Measurements from ENCODE around the gene PKP3. TPM values are rescaled to one million over a fixed set of nuclear protein-coding genes. Genes with fewer than 3 reads are reported as not detected.

Gene PKP3
- total RNA-seq, 1 donor from 2014 or later = not detected

DNA sequence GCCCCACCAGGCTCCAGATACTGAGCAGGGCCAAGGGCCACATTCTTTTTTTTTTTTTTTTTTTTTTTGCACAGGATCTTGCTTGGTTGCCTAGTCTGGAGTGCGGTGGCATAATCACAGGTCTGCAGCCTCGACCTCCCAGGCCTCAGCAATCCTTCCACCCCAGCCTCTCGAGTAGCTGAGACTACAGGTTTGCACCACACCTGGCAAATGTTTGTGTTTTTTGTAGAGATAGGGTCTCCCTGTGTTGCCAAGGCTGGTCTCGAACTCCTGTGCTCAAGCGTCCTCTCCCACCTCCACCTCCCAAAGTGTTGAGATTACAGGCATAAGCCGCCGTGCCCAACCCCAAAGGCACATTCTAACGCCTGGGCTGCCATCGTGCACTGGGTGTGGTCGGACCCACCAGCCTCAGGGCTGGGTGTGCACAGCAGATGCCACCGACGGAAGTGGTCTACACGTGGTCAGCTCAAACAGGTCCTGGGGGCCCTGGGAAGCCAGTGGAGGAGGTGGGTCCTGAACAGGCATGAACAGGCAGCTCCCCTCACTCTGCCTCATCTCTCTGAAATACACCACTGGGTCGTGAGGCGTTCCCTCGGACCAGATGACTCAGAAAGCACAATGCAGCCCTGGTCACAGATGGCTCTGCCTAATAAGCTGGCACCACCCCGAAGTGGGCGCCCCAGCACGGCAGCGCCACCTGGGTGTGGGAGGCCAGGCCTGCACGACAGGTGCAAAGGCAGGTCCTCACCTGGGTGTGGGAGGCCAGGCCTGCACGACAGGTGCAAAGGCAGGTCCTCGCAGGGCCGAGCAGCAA, 29.9 kb upstream of the PKP3 start:
- peaks cover 0 to 5% of the 10 kb centered on the region in 2 donors for H3K4me1 ChIP-seq
- peaks cover 12% of the 10 kb centered on the region for H3K27me3 ChIP-seq
- TF ChIP-seq, protein P1, sequence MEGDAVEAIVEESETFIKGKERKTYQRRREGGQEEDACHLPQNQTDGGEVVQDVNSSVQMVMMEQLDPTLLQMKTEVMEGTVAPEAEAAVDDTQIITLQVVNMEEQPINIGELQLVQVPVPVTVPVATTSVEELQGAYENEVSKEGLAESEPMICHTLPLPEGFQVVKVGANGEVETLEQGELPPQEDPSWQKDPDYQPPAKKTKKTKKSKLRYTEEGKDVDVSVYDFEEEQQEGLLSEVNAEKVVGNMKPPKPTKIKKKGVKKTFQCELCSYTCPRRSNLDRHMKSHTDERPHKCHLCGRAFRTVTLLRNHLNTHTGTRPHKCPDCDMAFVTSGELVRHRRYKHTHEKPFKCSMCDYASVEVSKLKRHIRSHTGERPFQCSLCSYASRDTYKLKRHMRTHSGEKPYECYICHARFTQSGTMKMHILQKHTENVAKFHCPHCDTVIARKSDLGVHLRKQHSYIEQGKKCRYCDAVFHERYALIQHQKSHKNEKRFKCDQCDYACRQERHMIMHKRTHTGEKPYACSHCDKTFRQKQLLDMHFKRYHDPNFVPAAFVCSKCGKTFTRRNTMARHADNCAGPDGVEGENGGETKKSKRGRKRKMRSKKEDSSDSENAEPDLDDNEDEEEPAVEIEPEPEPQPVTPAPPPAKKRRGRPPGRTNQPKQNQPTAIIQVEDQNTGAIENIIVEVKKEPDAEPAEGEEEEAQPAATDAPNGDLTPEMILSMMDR (IDR thresholded peaks at IDR 0.05) = peak in 1 of 3 experiments; percentile 14
- no peak overlapping the region for H3K27ac ChIP-seq
- DNase-seq (ENCODE audit: low spot score in 2 of 2) = no peak
- no peaks in the 10 kb centered on the region for H3K36me3 ChIP-seq
- no peak overlapping the region for H3K4me3 ChIP-seq
- intact Hi-C loops (cut with DNase I) = no loop called here
- no peaks in the 10 kb centered on the region for H3K9me3 ChIP-seq

DNA sequence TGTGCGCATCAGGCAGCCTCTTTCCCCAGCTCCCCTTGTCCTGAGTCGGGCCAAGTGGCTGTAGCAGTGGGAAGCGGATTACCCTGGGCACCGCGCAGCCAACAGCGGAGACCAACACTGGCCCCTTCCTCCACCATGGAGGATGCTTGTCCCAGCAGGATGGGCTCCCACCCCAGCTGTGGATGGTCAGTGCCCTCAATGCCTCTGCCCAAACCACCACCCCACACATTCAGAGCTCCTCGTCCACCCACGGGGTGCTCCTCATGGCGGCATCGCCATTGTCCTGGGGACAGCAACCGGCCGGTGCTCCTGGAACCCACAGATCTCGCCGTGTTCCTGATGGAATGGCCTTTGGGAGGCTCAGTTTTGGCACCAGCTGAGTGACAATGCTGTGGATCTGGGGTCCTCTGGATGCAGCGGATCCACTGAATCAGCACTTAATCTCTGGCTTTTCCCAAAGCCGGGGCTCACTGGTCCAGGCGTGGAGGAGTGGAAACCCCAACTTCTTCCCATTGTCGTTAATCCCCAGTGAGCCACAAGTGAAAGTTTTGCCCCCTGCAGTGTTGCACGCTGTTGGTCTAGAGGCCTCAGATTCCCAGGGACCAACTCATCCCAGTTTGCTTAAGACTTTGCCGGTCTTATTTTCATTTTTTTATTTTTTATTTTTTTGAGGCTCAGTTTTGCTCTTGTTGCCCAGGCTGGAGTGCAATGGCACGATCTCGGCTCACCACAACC, 28.9 kb upstream of the PKP3 start:
- peaks cover 0 to 5% of the 10 kb centered on the region in 2 donors for H3K4me1 ChIP-seq
- DNase-seq (ENCODE audit: low spot score in 2 of 2) = no peak

DNA sequence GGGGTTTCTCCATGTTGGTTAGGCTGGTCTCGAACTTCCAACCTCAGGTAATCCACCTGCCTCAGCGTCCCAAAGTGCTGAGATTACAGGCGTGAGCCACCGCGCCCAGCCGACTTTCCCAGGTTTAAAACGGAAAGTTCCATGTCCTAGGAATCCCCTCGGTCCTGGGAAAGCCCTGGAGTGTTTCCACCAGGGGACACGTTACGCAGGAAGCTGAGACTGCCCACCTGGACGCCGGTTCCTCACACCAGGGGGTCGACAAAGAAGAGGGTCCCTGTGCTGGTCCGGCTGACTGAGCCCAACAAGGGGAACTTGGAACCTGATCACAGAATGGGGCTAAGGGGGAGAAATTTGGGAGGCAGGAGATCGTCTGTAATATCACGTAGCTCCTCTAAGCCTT, 28.2 kb upstream of the PKP3 start:
- TF ChIP-seq, protein P1 (IDR thresholded peaks at IDR 0.05) = no peak
- H3K4me3 ChIP-seq = no peak overlapping the region
- no peak overlapping the region for H3K27ac ChIP-seq
- peaks cover 0 to 5% of the 10 kb centered on the region in 2 donors for H3K4me1 ChIP-seq
- DNase-seq (ENCODE audit: low spot score in 2 of 2) = no peak
- peaks cover 18% of the 10 kb centered on the region for H3K27me3 ChIP-seq
- intact Hi-C loops (cut with DNase I) = no loop called here
- no peaks in the 10 kb centered on the region for H3K9me3 ChIP-seq
- H3K36me3 ChIP-seq = no peaks in the 10 kb centered on the region

More for the DNA sequence above, 28.9 kb upstream of the PKP3 start:
- Histone ChIP-seq H3K9me3 (no peaks in the 10 kb centered on the region), H3K36me3 (no peaks in the 10 kb centered on the region), H3K27ac (no peak overlapping the region), H3K27me3 (peaks cover 14% of the 10 kb centered on the region), H3K4me3 (no peak overlapping the region)
- intact Hi-C loops (cut with DNase I) = no loop called here
- TF ChIP-seq, protein P1 (IDR thresholded peaks at IDR 0.05) = no peak

DNA sequence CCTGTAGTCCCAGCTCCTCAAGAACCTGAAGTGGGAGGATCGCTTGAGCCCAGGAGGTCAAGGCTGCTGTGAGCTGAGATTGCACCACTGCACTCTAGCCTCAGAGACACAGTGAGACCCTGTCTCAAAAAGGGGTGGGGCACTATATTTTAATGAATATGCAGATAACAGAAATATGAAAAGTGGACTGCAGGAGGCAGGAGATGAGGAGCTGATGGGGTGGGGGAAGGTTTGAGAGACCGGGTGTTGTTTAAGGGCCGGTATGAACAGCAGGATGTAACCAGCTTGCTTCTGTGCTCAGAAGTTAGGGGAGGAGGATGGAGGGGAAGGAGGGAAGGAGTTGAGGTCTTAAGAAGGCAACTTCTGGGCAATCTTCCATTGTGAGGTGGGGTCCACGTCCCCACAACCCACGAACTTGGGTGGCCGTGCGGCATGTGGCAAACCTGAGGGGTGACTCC, 26.0 kb upstream of the PKP3 start:
- DNase-seq (ENCODE audit: low spot score in 2 of 2) = no peak
- Histone ChIP-seq H3K27me3 (peaks cover 18% of the 10 kb centered on the region), H3K36me3 (no peaks in the 10 kb centered on the region), H3K27ac (no peak overlapping the region), H3K9me3 (no peaks in the 10 kb centered on the region), H3K4me1 (peaks cover 0 to 5% of the 10 kb centered on the region in 2 donors), H3K4me3 (peak overlapping the region in 1 of 2 donors; percentile 43)
- TF ChIP-seq, protein P1 (IDR thresholded peaks at IDR 0.05) = no peak
- intact Hi-C loops (cut with DNase I) = no loop called here

DNA sequence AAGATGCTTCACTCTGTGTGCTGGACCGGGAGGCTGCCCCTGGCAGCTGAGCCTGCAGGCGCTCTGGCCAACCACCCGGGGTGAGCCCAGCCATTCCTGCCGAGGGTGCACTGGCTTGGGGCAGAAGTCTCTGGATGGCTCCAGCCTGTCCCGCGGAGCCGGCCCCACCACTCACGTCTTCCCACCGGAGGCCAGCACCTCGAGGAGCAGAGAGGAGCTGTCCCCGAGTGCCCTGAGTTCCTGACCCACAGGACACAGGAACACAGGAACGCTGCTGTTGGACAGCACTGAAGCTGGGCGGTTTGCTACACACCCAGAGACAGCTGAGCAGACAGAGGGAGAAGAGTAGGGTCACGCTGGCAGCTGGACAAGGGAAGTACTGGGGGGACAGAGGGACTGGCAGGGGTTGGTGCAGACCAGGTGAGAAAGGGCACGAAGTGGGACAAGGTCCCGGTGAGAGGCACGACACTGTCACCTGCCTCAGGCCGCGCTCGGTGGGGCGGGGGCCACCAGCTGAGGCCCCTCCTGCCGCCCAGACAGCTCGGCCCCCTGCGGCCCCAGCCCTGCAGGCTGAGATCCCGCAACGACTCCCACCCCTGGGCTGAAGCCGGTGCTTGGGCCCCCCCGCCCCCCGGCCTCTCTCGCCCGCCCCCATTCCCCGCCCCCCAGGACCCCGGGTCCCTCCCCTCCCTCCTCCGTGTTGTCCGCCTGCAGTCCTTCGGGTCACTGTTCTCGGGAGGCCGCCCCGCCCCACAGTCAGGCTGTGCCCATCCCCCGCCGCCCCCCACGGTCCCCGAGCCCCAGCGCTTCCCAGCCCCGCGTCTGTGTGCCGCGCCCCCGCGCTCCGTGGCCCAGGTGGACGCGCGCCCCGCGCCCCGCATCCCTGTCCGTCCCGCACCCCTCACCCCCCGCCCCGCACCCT, 25.3 kb upstream of the PKP3 start:
- intact Hi-C loops (cut with DNase I) = no loop called here
- H3K9me3 ChIP-seq = no peaks in the 10 kb centered on the region
- DNase-seq (ENCODE audit: low spot score in 2 of 2) = no peak
- TF ChIP-seq, protein P1 (IDR thresholded peaks at IDR 0.05) = no peak
- H3K27ac ChIP-seq = no peak overlapping the region
- peaks cover 0 to 5% of the 10 kb centered on the region in 2 donors for H3K4me1 ChIP-seq
- peak overlapping the region in 1 of 2 donors; percentile 43 for H3K4me3 ChIP-seq
- H3K27me3 ChIP-seq = peaks cover 18% of the 10 kb centered on the region
- no peaks in the 10 kb centered on the region for H3K36me3 ChIP-seq
